Testis (tissue), 3 donors: ENCODE measurements around the gene ZNF764. TPM values are rescaled to one million over a fixed set of nuclear protein-coding genes. Genes with fewer than 3 reads are reported as not detected.

Experiments used
- DNase-seq: peaks from one replicate; pipeline ENCODE4 v3.0.0-alpha.2; 2019
- H3K27ac ChIP-seq, 2 donors: fragments of 200-600 bp; sonication (generic); one replicate each; pipeline ENCODE4 v1.5.1; 2019
- H3K27me3 ChIP-seq: fragments of 200-600 bp; sonication (generic); one replicate; pipeline ENCODE4 v1.5.1; 2019
- H3K36me3 ChIP-seq: fragments of 200-600 bp; sonication (generic); one replicate; pipeline ENCODE4 v1.5.1; 2017; ENCODE audit warnings: low read depth; ENCODE audit errors: missing control alignments
- H3K4me1 ChIP-seq: fragments of 200-600 bp; sonication (generic); one replicate; pipeline ENCODE4 v1.5.1; 2019
- H3K4me3 ChIP-seq, 2 donors: fragments of 200-600 bp; sonication (generic); one replicate each; pipeline ENCODE4 v1.5.1; 2017 to 2019
- H3K9me3 ChIP-seq: fragments of 200-600 bp; sonication (generic); one replicate; pipeline ENCODE4 v1.5.1; 2017
- CTCF ChIP-seq, 3 experiments: fragments of 450-650 bp in 2 of 3; fragments of 200-600 bp in 1 of 3; sonication (generic) in 1 of 3; IDR thresholded peaks; one replicate each; pipeline ENCODE4 v1.5.1; 2016 to 2019; ENCODE audit warnings: antibody characterized with exemption in 3 of 3, mild to moderate bottlenecking in 2 of 3, moderate library complexity in 1 of 3
- POLR2A ChIP-seq: fragments of 450-650 bp; IDR thresholded peaks from one replicate; pipeline ENCODE4 v1.6.1; 2017; ENCODE audit warnings: antibody characterized with exemption, mild to moderate bottlenecking, moderate library complexity
- WGBS, 2 donors: methylation state at CpG; one replicate each; pipeline ENCODE4 v1.1.5; 2018; 5-methylcytosine and 5-hydroxymethylcytosine counted together
- intact Hi-C: fragments of 100-400 bp; cut with DNase I; formaldehyde crosslinking; loops from one replicate; pipeline ENCODE4 v1.15.1; 2023; ENCODE audit warnings: low total_unique reads
- polyA plus RNA-seq: library from polyadenylated mRNA; stranded (reverse); fragments of 350-450 nt; fragmentation: Illumina TruSeq; extraction: RNeasy Lipid Tissue Mini Kit (QIAGEN cat#74804); gene quantifications from one replicate; pipeline ENCODE4 v1.2.3, GENCODE V29; 2014; ENCODE audit warnings: low read depth, low replicate concordance; ENCODE audit not compliant: insufficient read depth
- total RNA-seq, 2 donors: library from RNA; depleted of rRNA; stranded (reverse); fragments of >200 nt; gene quantifications; one replicate each; pipeline ENCODE4 v1.2.3, GENCODE V29; 2016

The ZNF764 gene
- total and polyA plus RNA-seq, 3 donors from 2014 or later, result 11.3 to 23.2 (median 21.9) TPM

GRCh38 chr16:30519120-30520049, 38.8 kb downstream of the ZNF764 start:
- intact Hi-C loops, result no loop called here
- DNase-seq, result no peak
- peaks cover 4% of the 10 kb centered on the region for H3K4me1 ChIP-seq
- H3K9me3 ChIP-seq, result no peaks in the 10 kb centered on the region
- H3K36me3 ChIP-seq, result no peaks in the 10 kb centered on the region
- no peak overlapping the region for H3K4me3 ChIP-seq
- H3K27me3 ChIP-seq, result no peaks in the 10 kb centered on the region
- H3K27ac ChIP-seq, result no peak overlapping the region
- WGBS, 2 donors, result 88% methylated on average over 19 to 20 of the region's 20 CpGs
- TF ChIP-seq POLR2A (no peak), CTCF (IDR thresholded peaks at IDR 0.05) (no peak)

- WGBS, 2 donors, result 87 to 88% methylated on average over 9 to 10 of the region's 10 CpGs
- no peak for DNase-seq
- no peaks in the 10 kb centered on the region for H3K4me1 ChIP-seq
- TF ChIP-seq POLR2A (no peak), CTCF (IDR thresholded peaks at IDR 0.05) (no peak)
- H3K4me3 ChIP-seq, result no peak overlapping the region
- no peaks in the 10 kb centered on the region for H3K27me3 ChIP-seq
- H3K27ac ChIP-seq, result no peak overlapping the region
- no peaks in the 10 kb centered on the region for H3K9me3 ChIP-seq
- H3K36me3 ChIP-seq, result no peaks in the 10 kb centered on the region
- intact Hi-C loops, result no loop called here
These were observed 39.6 kb downstream of the ZNF764 start for GRCh38 chr16:30518552-30518951.

- Histone ChIP-seq H3K36me3 (no peaks in the 10 kb centered on the region), H3K4me3 (no peak overlapping the region), H3K4me1 (no peaks in the 10 kb centered on the region), H3K27ac (no peak overlapping the region), H3K27me3 (no peaks in the 10 kb centered on the region), H3K9me3 (no peaks in the 10 kb centered on the region)
- TF ChIP-seq POLR2A (no peak), CTCF (IDR thresholded peaks at IDR 0.05) (no peak)
- intact Hi-C loops, result no loop called here
- WGBS, 2 donors, result 85 to 93% methylated on average over 2 of the region's 2 CpGs
- DNase-seq, result no peak
These were observed 42.9 kb downstream of the ZNF764 start for GRCh38 chr16:30515275-30515674.

- H3K4me1 ChIP-seq, result no peaks in the 10 kb centered on the region
- no peaks in the 10 kb centered on the region for H3K36me3 ChIP-seq
- TF ChIP-seq POLR2A (no peak), CTCF (IDR thresholded peaks at IDR 0.05) (no peak)
- intact Hi-C loops, result no loop called here
- no peak overlapping the region for H3K27ac ChIP-seq
- no peaks in the 10 kb centered on the region for H3K27me3 ChIP-seq
- 83 to 87% methylated on average over 3 of the region's 3 CpGs for WGBS, 2 donors
- no peak overlapping the region for H3K4me3 ChIP-seq
- no peak for DNase-seq
- no peaks in the 10 kb centered on the region for H3K9me3 ChIP-seq
These were observed 46.7 kb downstream of the ZNF764 start for GRCh38 chr16:30511509-30511908.
